ENCODE data around the gene CHST3. TPM values are rescaled to one million over a fixed set of nuclear protein-coding genes. Genes with fewer than 3 reads are reported as not detected.

The CHST3 gene
- polyA plus RNA-seq, 2 of the 4 experiments (the other 2 are of a cell fraction): 12.8 to 23.1 TPM

DNA sequence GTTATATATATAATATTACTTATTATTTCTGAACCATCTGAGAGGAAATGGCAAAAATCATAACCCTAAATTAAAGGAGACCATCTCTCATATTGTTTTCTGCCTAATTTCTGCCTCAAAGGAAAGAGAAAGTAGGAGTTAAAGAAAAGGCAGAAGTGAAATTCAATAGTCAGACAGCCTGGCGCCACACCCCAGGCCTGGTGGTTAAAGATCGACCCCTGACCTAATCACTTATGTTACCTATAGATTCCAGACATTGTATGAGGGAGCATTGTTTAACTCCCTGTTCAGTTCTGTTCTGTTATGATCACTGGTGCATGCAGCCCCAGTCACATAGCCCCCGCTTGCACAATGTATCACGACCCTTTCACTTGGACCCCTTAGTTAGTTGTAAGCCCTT lies 24.9 kb upstream of the CHST3 start:
- CTCF ChIA-PET: interaction anchor here (1.8 kb wide), 2 partner anchors 23 to 43 kb away, joined by 6 read pairs; no protein-coding TSS in a partner anchor
- ATAC-seq (no peak), FAIRE-seq (no peak), DNase-seq (ENCODE audit: low read depth in 1 of 2, low spot score in 1 of 2) (no peak)
- 78% methylated on average over 4 of the region's 4 CpGs for WGBS (ENCODE audit: missing lambda C conversion rate)
- POLR2A ChIA-PET: no interaction called here
- no peaks in the 10 kb centered on the region for H3K9me3 ChIP-seq
- TF ChIP-seq CHD2 (IDR thresholded peaks at IDR 0.05; ENCODE audit: low read length, partially characterized antibody) (no peak), CBX8 (IDR thresholded peaks at IDR 0.05) (no peak), EHMT2 (IDR thresholded peaks at IDR 0.05; ENCODE audit: low read depth) (no peak), ZNF302 (CRISPR knock-in tag; IDR thresholded peaks at IDR 0.05) (no peak), ESRRA (IDR thresholded peaks at IDR 0.05; ENCODE audit: borderline replicate concordance, low read length) (no peak), ZFP36 (IDR thresholded peaks at IDR 0.05; ENCODE audit: borderline replicate concordance, partially characterized antibody) (no peak)
- TF ChIP-seq, protein P1, sequence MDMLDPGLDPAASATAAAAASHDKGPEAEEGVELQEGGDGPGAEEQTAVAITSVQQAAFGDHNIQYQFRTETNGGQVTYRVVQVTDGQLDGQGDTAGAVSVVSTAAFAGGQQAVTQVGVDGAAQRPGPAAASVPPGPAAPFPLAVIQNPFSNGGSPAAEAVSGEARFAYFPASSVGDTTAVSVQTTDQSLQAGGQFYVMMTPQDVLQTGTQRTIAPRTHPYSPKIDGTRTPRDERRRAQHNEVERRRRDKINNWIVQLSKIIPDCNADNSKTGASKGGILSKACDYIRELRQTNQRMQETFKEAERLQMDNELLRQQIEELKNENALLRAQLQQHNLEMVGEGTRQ (IDR thresholded peaks at IDR 0.05): no peak
- TF ChIP-seq, protein P2, sequence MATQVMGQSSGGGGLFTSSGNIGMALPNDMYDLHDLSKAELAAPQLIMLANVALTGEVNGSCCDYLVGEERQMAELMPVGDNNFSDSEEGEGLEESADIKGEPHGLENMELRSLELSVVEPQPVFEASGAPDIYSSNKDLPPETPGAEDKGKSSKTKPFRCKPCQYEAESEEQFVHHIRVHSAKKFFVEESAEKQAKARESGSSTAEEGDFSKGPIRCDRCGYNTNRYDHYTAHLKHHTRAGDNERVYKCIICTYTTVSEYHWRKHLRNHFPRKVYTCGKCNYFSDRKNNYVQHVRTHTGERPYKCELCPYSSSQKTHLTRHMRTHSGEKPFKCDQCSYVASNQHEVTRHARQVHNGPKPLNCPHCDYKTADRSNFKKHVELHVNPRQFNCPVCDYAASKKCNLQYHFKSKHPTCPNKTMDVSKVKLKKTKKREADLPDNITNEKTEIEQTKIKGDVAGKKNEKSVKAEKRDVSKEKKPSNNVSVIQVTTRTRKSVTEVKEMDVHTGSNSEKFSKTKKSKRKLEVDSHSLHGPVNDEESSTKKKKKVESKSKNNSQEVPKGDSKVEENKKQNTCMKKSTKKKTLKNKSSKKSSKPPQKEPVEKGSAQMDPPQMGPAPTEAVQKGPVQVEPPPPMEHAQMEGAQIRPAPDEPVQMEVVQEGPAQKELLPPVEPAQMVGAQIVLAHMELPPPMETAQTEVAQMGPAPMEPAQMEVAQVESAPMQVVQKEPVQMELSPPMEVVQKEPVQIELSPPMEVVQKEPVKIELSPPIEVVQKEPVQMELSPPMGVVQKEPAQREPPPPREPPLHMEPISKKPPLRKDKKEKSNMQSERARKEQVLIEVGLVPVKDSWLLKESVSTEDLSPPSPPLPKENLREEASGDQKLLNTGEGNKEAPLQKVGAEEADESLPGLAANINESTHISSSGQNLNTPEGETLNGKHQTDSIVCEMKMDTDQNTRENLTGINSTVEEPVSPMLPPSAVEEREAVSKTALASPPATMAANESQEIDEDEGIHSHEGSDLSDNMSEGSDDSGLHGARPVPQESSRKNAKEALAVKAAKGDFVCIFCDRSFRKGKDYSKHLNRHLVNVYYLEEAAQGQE (IDR thresholded peaks at IDR 0.05): no peak
- no peak overlapping the region for H3K4me3 ChIP-seq
- H3K4me1 ChIP-seq: no peaks in the 10 kb centered on the region
- no peak overlapping the region for H3K4me2 ChIP-seq
- no peak overlapping the region for H3K27ac ChIP-seq

DNA sequence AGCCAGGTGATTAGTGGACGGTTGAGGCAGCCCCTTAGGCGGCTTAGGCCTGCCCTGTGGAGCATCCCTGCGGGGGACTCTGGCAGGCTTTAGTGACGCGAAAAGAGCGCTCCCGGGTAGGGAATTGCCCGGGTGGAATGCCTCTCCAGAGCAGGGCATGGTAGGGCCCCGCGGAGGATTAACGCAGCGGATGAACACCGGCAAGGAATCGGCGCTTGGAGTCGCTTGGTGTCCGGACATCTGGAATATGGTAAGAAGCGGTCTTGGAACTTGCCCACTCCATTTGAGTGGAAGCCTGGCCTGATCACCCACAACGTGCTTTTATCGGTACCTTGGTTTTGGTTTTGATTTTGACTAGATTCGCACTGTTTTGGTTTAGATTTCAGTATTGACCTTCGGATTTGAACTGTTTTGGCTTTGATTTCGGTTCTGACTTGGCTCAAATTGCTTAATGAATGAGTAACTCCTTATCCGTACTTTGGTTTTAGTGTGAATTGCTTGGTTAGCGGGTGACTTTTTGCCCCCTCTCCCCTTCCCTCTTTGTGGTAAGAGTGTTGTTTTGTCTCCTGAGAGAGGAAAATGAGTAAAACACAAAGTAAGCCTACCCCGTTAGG lies 24.2 kb upstream of the CHST3 start:
- H3K27ac ChIP-seq: no peak overlapping the region
- DNase-seq (ENCODE audit: low read depth in 1 of 2, low spot score in 1 of 2) (no peak), FAIRE-seq (no peak), ATAC-seq (no peak)
- H3K9me3 ChIP-seq: no peaks in the 10 kb centered on the region
- 91% methylated on average over 26 of the region's 26 CpGs for WGBS (ENCODE audit: missing lambda C conversion rate)
- POLR2A ChIA-PET: no interaction called here
- H3K4me3 ChIP-seq: no peak overlapping the region
- no peak overlapping the region for H3K4me2 ChIP-seq
- TF ChIP-seq BHLHE40 (IDR thresholded peaks at IDR 0.05; ENCODE audit: low read depth, low read length) (no peak), TFCP2L1 (CRISPR knock-in tag; IDR thresholded peaks at IDR 0.05) (no peak), HOXA7 (CRISPR knock-in tag; IDR thresholded peaks at IDR 0.05) (no peak), KDM1A (IDR thresholded peaks at IDR 0.05; ENCODE audit: low read depth) (no peak), RNF2 (IDR thresholded peaks at IDR 0.05; ENCODE audit: borderline replicate concordance, low read depth) (no peak), CBX8 (IDR thresholded peaks at IDR 0.05) (no peak), RAD21 (conservative IDR thresholded peaks at IDR 0.05 in 1 of 2, IDR thresholded peaks at IDR 0.05 in 1 of 2) (no peak), TP53 (CRISPR knock-in tag; IDR thresholded peaks at IDR 0.05) (no peak)
- TF ChIP-seq, protein P3, sequence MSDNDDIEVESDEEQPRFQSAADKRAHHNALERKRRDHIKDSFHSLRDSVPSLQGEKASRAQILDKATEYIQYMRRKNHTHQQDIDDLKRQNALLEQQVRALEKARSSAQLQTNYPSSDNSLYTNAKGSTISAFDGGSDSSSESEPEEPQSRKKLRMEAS (IDR thresholded peaks at IDR 0.05): no peak
- TF ChIP-seq, protein P1 (IDR thresholded peaks at IDR 0.05): no peak
- CTCF ChIA-PET: no interaction called here
- no peaks in the 10 kb centered on the region for H3K4me1 ChIP-seq

DNA sequence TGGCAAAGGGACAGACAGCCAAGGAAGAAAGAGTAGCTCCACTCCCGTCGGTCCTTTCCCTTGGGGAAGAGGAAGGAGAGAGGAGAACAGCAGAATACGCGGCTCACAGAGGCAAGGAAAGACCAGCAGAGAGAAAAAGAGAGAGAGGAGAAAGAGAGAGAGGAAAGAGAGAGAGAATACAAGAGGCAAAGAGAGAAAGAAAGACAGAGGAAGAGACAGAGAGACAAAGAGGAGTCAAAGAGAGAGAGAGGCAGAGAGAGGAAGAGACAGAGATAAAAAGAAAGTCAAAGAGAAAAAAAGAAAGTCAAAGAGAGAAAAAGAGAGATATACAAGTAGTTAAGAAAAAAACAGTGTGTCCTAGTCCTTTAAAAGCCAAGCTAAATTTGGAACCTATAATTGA lies 23.4 kb upstream of the CHST3 start:
- no peak overlapping the region for H3K4me3 ChIP-seq
- no peak for TF ChIP-seq HEYL (CRISPR knock-in tag; IDR thresholded peaks at IDR 0.05)
- no peak for TF ChIP-seq RAD21 (conservative IDR thresholded peaks at IDR 0.05 in 1 of 2, IDR thresholded peaks at IDR 0.05 in 1 of 2)
- no peak overlapping the region for H3K4me2 ChIP-seq
- FAIRE-seq: no peak
- WGBS (ENCODE audit: missing lambda C conversion rate): 96% methylated on average over 4 of the region's 4 CpGs
- no peak for ATAC-seq
- no peak overlapping the region for H3K27ac ChIP-seq
- H3K9me3 ChIP-seq: no peaks in the 10 kb centered on the region
- DNase-seq (ENCODE audit: low read depth in 1 of 2, low spot score in 1 of 2): no peak
- no peaks in the 10 kb centered on the region for H3K4me1 ChIP-seq
- ChIA-PET CTCF (no interaction called here), POLR2A (no interaction called here)

Data from A549 (cell line).